AG20443 (cell line): ENCODE results near the gene DMPK.

ENCODE experiments used
- DNase-seq: peaks from one replicate; pipeline ENCODE4 v3.0.0; 2012; ENCODE audit warnings: low spot score, mixed read lengths

The DMPK gene

DNA sequence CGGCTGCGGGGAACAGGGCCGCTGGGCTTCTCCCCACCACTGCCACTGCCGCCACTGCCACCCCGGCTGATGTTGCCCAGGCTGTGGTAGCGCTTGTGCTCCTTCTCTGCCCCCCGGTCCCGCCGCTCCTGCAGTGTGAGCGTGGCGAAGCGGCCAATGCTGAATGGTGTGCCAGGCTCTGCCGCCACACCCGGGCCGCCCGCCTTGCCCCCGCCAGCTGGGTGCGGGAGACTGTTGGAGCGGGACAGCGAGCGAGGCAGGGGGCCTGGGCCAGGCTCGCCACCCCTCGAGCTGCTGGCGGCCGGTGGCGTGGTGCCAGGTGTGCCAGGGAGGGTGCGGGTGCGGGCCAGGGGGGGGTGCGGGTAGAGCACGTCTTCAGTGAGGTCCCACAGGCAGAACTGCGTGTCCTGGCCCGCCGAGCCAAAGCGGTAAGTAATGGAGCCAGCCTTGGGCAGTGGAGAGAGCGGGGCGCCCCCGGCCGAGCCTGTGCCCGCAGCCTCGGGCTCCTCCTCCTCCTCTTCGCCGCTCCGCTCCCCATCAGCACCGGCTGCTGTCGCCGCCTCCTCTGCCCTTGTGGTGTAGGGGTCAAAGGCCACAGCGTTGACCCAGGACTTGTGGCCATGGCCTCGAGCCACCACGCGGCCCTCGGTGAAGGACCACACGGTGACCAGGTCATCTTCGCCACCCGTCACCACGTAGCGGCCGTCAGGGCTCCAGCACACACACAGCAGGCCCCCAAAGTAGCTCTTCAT is 3.7 kb upstream of the DMPK start:
- DNase-seq: no peak

DNA sequence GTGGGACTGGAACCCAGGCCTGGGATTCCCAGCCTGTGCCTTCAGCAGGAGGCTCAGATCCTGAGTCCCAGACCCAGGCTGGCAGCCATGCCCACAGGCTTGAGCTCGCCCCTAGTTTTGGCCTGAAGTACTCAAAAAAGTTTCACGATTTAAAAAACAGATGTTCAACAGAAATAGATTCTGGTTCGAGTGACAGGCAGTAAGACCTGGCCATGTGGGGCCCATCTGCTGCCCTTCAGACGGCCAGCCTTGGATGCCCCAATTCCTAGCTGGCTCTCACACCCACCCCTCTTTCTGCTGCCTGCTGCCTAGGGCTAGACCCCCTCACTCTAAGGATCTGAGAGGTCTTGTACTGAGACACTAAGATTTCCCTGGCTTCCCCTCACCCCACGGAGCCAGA is 2.8 kb upstream of the DMPK start:
- no peak for DNase-seq

DNA sequence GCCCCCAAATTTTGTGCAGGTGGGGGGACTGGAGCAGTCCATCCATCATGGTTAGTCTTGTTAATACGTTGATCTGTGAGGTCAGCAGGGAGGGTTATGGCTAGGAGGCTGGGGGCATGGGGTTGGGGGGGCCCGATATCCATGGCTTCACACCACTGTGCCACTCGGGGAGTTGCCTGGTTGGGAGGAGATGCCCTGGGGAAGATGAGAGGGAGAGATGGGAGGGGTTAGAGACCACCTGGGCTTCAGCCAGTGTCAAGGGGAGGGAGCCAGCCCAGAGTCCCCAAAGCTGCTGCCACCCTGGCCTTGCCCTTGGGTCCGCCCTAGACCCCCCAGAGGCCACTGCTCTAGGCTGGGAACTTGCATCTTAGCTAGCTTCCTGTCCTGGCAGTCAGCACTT is 1.8 kb upstream of the DMPK start:
- DNase-seq: no peak

DNA sequence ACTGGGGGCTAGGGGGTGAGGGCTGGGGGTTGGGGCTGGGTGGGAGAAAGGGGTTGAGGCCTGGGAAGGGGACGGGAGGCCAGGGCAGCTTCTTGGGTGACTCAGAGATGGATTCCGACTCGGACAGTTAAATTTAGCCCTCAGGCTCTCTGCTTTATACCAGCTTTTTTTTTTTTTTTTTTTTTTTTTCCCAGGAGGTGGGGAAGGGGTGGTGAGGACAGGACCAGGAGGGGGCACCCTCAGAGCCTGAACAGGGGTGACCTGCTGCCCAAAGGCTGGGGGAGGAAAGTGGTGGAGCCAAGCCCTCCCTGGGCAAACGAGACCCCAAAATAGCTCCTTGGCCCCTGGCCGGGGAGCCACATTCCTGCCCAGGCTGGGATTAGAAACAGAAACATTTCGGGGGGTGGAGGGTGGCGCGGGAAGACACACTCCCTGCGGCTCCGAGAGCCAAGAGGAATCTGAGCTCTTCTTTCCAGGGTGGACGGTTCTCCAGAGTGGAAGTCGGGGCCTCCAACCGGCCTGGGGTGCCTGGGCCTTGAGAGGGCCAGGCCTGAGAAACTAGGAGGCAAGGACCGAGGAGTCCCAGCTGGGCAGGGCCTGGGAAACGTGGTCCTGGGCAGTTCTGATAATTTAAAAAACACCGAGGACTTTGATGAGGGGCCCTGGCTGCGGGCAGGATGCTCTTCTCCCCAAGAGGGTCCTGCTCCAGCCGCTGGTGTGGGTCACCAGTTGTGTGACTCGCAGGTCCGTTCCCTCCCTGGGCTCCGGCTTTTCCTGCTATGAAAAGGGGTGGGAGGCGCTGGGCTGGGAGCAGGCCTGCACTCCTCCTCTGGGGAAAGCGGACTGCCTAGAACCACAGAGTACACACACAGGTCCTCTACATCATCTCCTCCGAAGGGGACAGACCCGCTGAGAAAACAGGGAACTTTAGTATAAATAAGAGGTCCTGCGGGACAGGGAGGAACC is 813 bp upstream of the DMPK start:
- peak; percentile 84 for DNase-seq

DNA sequence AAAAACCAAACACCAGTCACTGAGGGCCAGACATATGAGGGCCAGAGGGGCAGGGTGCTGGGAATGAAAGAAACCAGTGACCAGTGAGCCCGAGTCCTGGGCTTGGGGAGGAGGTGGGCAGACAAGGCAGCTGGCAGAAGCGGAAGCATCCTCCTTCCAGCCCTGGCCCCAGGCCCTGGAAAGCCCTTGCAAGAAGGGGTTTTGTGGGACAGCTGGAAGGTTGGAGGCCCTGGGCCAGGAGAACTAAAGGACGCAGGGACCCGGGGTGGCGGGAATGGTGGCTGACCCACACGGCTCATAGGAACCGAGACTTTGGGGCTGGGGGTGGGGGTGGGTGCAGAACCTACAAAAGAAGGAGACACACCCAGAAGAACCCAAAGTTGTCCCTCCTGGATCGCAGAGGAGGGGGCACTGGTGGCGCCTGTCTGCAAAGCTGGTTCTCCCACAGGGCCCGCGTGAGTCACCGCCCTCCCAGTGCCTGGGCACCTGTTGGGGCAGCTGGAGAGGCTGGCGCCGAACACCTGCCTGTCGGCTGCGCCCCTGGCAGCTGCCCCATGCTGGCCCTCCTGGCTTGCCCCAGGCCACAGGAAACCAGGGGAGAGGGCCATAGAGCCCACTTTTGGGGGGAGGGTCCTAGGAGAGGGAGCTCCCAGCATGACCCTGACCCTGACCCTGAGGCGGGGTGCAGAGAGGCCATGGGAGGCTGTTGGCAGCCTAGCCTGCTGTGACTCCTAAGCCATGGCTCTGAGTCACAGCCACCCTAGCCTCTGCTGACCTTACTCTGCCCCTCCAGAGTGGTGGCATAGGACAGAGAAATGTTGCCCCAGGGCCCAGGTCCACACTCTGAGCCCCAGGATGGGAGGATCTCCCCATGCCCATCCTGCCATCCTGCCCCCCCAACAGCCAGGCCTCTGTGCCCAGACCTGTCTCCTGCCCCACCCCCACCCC is 802 bp downstream of the DMPK start:
- no peak for DNase-seq

DNA sequence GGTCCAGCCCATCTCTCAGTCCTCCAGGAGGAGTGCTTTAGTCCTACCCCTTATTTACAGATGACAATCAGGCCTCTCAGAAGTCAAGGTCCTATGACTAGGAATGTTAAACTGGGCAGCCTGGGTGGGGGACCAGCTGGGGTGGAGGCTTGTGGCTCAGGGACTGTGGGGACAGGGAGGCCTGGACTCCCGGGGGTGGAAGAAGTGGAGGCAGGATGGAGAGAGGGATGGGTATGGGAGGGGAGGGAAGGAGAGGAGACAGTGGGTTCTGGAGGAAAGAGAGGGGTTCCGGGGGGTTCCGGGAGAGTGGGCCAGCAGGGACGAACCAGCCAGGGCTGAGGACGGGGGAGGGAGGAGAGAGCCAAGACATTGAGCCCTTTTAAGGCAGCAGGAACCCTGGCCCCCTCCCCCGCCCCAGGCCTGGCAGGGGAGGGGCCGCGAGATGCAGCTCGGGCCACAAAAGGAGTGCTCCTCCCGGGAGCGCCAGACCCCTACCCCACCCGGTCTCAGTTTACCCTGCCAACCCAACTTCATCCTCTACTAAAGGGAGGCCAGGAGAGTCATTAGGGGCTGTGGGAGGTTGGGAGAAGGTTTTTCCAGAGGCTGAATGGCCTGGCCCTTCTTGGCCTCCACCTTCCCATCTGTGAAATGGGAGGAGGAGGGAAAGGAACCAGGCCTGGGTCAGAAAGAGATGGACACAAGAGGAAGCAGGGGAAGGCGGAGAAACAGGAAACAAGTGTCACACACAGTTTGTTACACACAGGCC is 1.7 kb downstream of the DMPK start:
- no peak for DNase-seq

DNA sequence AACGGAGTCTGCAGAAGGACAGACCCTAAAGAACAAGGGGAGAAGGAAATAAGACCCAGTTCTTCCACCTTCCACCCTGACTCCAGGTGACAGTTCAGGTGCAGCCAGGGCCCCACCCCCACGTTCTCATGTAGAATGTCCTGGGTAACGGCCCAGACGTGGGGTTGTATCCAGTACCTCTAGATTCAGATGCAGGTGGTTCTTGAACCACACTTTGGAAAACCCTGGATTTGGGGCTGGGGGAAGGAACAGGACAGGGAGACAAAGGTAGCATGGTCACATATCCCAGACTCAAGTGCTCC is 2.2 kb downstream of the DMPK start:
- DNase-seq: no peak

DNA sequence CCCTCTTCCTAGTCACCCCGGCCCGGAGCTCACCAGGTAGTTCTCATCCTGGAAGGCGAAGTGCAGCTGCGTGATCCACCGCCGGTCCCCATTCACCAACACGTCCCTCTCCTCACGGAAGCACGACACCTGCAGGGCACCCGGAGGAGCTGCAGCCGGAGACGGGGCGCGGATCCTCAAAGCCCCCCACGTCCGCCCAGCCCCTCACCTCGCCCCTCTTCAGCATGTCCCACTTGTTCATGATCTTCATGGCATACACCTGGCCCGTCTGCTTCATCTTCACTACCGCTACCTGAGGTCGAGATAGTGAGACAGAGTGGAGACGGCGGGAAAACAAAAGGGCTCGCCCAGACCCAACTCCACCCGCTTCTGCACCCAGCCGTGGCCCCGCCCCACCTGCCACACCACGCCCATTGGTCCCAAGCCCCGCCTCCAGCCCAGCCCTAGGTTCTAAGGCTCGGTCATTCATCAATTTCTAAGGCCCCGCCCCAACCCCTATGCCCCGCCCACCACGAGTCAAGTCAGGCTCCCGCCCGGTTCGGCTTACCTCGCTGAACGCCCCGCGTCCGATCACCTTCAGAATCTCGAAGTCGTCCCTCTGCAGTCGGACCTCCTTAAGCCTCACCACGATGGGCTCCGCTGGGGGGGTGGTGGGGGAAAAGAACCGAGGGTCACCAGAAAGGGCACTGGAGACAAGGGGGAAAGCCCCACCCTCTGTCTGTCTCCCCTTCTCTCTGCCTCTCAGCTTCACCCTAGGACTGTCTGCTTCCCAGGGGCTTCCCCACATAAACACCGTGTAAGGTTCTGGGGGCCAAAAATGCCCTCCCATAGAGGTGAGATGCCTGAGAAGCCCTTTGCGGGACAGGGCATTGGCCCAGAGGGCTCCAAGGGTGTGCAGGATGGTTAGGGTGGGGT is 2.8 kb downstream of the DMPK start:
- peak; percentile 82 for DNase-seq

DNA sequence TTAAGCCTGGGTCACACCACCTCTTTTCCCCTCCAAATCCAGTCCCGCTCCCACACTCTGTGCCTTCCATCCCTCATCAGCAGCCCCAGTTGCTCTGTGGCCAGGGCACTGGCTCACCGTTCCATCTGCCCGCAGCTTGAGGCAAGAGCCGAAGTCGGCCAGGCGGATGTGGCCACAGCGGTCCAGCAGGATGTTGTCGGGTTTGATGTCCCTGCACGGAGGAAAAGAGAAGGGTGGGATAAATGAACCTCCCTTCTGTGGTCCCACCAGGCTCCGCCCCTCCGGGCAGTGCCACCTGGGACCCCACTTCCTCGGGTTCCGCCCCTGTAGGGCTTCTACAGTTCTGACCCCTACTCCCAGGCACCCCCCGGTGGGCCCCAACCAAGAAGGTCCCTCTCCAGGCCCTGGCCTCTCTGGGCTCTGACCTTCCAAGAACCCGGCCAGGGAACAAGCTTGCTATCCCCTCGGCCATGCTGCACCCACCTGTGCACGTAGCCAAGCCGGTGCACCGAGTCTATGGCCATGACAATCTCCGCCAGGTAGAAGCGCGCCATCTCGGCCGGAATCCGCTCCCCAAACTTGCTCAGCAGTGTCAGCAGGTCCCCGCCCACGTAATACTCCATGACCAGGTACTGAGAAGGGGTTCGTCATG is 4.2 kb downstream of the DMPK start:
- DNase-seq: no peak

DNA sequence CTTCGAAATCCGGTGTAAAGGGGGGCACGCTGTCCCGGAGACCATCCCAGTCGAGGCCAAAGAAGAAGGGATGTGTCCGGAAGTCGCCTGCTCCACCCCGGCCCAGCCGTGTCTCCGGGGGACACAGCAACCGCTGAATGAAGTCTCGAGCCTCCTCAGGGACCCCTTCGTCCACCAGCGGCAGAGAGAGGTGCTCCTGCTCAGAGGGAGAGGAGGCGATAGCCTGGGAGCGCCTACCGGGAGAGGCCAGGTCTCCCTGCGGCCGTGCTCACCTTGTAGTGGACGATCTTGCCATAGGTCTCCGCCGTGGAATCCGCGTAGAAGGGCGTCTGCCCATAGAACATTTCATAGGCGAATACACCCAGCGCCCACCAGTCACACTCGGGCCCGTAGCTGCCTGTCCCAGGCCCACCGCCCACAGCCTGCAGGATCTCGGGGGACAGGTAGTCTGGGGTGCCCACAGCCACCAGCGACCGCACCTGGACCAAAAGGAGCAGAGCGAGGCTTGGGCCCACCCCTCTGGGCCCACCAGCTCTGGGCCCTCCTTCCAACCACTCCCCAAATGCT is 4.8 kb downstream of the DMPK start:
- DNase-seq: no peak

DNA sequence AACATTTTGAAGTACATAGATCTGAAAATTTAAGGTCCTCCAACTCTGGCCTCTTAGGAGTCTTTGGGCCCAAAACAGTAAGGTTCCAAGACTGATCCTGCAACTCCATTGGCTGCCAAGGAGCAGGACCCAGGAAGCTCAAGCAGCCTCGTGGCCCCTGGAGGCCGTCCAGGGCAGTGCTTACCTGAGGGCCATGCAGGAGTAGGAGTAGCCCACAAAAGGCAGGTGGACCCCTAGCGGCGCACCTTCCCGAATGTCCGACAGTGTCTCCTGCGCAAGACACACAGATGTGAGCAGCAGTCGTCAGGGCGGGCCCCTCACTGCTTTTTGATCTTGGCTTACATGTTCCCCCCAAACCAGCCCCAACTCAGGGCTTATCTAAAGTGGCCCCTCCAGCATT is 7.5 kb downstream of the DMPK start:
- no peak for DNase-seq

DNA sequence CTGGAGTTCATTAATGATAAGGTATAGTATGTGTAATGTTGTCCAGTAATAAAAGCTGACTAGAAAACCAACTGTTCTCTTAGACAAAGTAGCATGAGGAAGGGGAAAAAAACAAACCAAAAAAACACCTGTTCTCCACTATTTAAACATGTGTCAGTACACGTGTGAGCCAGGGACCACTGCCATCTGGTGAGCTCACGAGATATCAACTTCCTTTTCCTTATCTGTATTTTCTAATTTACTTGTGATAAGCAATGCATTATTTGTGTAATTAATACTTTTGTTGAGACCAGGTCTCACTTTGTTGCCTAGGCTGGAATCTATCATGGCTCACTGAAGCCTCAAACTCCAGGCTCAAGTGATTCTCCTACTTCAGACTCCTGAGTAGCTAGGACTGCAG is 8.9 kb downstream of the DMPK start:
- no peak for DNase-seq

DNA sequence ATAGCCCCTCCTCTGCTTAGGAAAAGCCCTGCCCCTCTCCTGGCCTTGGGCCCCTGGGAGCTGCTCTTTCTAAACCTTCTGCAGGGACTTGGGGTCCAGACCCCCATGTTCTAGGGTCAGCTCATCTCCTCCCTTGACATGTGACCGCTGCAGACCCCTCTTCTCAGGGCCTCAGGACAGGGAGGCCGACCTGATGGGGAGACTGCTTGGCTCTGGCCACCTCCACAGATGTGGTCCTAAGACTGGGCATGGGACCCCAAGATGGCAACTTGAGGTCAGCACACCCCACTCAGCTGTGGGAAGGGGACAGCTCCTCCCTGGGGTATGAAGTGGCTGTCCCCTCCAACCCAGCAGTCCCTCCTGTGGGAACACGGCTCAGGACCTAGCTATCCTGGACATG is 9.4 kb downstream of the DMPK start:
- no peak for DNase-seq

DNA sequence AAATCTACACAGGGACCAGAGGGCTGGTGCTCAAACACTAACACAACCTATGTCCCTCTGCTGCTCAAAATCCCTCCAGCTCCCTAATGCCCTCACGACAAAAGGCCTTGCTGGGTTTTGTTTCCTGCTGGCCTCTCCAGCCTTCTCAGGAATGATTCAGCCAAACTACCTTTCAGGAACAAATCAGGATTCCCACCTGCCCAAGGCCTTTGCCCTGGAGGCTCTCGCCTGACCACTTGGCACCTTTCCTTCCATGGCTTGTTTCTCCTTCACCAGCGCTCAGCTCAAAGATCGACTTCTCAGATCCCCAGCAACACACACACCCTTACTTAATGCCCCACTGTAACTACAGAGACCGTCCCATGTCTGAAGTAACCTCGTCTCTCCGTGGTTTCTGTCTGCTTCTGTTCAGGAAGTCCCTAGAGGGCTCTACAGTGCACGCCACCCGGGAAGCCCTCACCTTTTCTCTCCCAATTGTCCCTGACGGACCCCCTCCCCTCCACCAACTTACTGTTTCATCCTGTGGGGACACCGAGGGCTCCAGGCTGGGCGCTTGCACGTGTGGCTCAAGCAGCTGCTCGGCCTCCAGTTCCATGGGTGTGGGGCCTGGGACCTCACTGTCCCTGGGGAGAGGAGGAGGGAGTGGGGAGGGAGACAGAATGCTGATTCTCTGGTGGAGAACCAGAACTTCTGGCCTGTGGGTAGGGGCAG is 10.0 kb downstream of the DMPK start:
- DNase-seq: no peak

DNA sequence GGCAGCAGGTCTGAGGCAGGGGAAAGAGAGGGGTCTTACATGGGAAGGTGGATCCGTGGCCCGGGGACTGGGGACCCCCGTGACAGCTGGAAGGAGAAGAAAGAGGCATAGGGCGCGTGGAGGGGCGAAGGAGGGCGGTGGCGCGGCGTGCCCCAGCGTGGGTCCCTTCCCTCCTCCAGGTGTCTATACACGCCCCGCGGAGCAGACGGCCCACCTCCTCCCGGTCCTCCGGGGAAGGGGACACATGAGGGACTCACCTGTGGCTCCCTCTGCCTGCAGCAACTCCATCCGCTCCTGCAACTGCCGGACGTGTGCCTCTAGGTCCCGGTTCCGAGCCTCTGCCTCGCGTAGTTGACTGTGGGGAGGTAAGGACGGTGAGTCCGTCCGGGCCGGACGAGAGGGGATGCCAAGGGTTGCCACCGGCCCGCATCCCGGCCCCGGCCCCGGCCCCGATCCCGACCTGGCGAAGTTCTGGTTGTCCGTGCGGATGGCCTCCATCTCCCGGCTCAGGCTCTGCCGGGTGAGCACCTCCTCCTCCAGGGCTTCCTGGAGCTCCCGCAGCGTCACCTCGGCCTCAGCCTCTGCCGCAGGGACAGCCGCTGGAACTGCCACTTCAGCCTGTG is 10.9 kb downstream of the DMPK start:
- no peak for DNase-seq

DNA sequence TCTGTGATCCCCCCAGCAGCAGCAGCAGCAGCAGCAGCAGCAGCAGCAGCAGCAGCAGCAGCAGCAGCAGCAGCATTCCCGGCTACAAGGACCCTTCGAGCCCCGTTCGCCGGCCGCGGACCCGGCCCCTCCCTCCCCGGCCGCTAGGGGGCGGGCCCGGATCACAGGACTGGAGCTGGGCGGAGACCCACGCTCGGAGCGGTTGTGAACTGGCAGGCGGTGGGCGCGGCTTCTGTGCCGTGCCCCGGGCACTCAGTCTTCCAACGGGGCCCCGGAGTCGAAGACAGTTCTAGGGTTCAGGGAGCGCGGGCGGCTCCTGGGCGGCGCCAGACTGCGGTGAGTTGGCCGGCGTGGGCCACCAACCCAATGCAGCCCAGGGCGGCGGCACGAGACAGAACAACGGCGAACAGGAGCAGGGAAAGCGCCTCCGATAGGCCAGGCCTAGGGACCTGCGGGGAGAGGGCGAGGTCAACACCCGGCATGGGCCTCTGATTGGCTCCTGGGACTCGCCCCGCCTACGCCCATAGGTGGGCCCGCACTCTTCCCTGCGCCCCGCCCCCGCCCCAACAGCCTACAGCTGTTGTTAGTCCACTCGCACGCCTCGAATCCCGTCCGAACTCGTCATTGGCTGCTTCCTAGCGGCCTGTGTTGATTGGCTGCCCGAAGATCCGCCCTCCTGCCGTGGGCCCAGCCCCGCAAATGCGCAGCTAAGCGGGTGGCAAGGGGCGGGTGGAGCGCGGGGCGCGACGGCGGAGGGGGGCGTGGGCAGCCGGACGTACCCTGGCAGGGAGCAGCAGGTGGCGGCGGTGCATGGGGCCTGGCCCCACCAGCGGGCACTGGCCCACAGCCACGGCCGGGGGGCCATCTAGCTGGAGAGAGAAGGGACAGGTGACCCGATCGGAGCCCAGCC is 11.8 kb downstream of the DMPK start:
- peak; percentile 95 for DNase-seq

DNA sequence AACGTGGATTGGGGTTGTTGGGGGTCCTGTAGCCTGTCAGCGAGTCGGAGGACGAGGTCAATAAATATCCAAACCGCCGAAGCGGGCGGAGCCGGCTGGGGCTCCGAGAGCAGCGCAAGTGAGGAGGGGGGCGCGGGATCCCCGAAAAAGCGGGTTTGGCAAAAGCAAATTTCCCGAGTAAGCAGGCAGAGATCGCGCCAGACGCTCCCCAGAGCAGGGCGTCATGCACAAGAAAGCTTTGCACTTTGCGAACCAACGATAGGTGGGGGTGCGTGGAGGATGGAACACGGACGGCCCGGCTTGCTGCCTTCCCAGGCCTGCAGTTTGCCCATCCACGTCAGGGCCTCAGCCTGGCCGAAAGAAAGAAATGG is 12.5 kb downstream of the DMPK start:
- no peak for DNase-seq
